Neural cell (in vitro differentiated cells): ENCODE measurements around the gene SCYL3. TPM values are rescaled to one million over a fixed set of nuclear protein-coding genes. Genes with fewer than 3 reads are reported as not detected.

Experiments
- H2AFZ ChIP-seq: fragments of 200-600, 300-800 bp; sonication (generic), shearing (Covaris generic); 2 replicates; pipeline ENCODE4 v1.6.0; 2014; ENCODE audit warnings: low read depth, mild to moderate bottlenecking, antibody characterized with exemption, low read length, moderate library complexity
- H3F3A ChIP-seq: fragments of 200-600 bp; shearing (Covaris generic); 2 replicates; pipeline ENCODE4 v1.6.1; 2016; ENCODE audit warnings: mild to moderate bottlenecking, moderate library complexity, mixed read lengths, antibody characterized with exemption, low read length; ENCODE audit not compliant: insufficient read depth, poor library complexity, severe bottlenecking
- H3K27ac ChIP-seq: fragments of 200-600, 300-800 bp; sonication (generic), shearing (Covaris generic); 2 replicates; pipeline ENCODE4 v1.5.1; 2014; ENCODE audit warnings: mild to moderate bottlenecking, low read length, moderate library complexity
- H3K27me3 ChIP-seq: fragments of 300-800, 200-600 bp; sonication (generic), shearing (Covaris generic); 2 replicates; pipeline ENCODE4 v1.6.0; 2014; ENCODE audit warnings: mild to moderate bottlenecking, low read depth, low read length, moderate library complexity; ENCODE audit not compliant: insufficient read depth
- H3K36me3 ChIP-seq: fragments of 300-800, 200-600 bp; sonication (generic), shearing (Covaris generic); 2 replicates; pipeline ENCODE4 v1.5.1; 2014; ENCODE audit warnings: mild to moderate bottlenecking, antibody characterized with exemption, low read length, moderate library complexity; ENCODE audit not compliant: insufficient read depth
- H3K4me2 ChIP-seq: fragments of 300-800, 200-600 bp; sonication (generic), shearing (Covaris generic); 2 replicates; pipeline ENCODE4 v1.6.0; 2014; ENCODE audit warnings: mild to moderate bottlenecking, low read length
- H3K4me3 ChIP-seq: fragments of 300-800, 200-600 bp; sonication (generic), shearing (Covaris generic); 2 replicates; pipeline ENCODE4 v1.5.1; 2014; ENCODE audit warnings: mild to moderate bottlenecking, low read length, moderate library complexity
- H3K79me2 ChIP-seq: fragments of 200-600 bp; shearing (Covaris generic); replicated peaks from 2 replicates; pipeline ENCODE4 v1.6.0; 2014; ENCODE audit warnings: mild to moderate bottlenecking, low read length, moderate library complexity; ENCODE audit not compliant: insufficient read depth
- H3K9ac ChIP-seq: fragments of 300-800, 200-600 bp; sonication (generic), shearing (Covaris generic); 2 replicates; pipeline ENCODE4 v1.6.1; 2016; ENCODE audit warnings: mild to moderate bottlenecking, low read length, mixed read lengths
- H3K9me2 ChIP-seq: fragments of 200-600 bp; shearing (Covaris generic); 2 replicates; pipeline ENCODE4 v1.6.1; 2016; ENCODE audit warnings: mild to moderate bottlenecking, low read length, mixed read lengths; ENCODE audit not compliant: insufficient read depth
- H3K9me3 ChIP-seq: fragments of 200-600, 300-800 bp; sonication (generic), shearing (Covaris generic); 2 replicates; pipeline ENCODE4 v1.6.1; 2016; ENCODE audit warnings: mild to moderate bottlenecking, mixed run types, low read length, moderate library complexity, mixed read lengths
- H4K20me1 ChIP-seq: fragments of 200-600 bp; shearing (Covaris generic); 2 replicates; pipeline ENCODE4 v1.6.1; 2016; ENCODE audit warnings: mild to moderate bottlenecking, mixed run types; ENCODE audit not compliant: insufficient read depth
- EP300 ChIP-seq: fragments of 450-650 bp; conservative IDR thresholded peaks from 2 replicates; pipeline ENCODE4 v1.6.1; 2014; ENCODE audit warnings: antibody characterized with exemption, mild to moderate bottlenecking, moderate library complexity; ENCODE audit not compliant: poor library complexity, severe bottlenecking
- EZH2 ChIP-seq: fragments of 200-600, 300-800 bp; shearing (Covaris generic), sonication (generic); IDR thresholded peaks from 2 replicates; pipeline ENCODE4 v1.6.1; 2014; ENCODE audit warnings: antibody characterized with exemption, low read length, borderline replicate concordance, mild to moderate bottlenecking; ENCODE audit not compliant: insufficient read depth, poor library complexity, severe bottlenecking
- MXI1 ChIP-seq: fragments of 450-650 bp; conservative IDR thresholded peaks from 2 replicates; pipeline ENCODE4 v1.6.1; 2014; ENCODE audit warnings: antibody characterized with exemption, mild to moderate bottlenecking; ENCODE audit not compliant: poor library complexity, severe bottlenecking
- POLR2AphosphoS5 ChIP-seq: IDR thresholded peaks from 2 replicates; pipeline ENCODE4 v1.6.1; 2012
- RAD21 ChIP-seq: fragments of 450-650 bp; conservative IDR thresholded peaks from 2 replicates; pipeline ENCODE4 v1.6.1; 2014; ENCODE audit warnings: antibody characterized with exemption, mild to moderate bottlenecking, moderate library complexity
- SMC3 ChIP-seq: fragments of 450-650 bp; conservative IDR thresholded peaks from 2 replicates; pipeline ENCODE4 v1.6.1; 2014; ENCODE audit warnings: antibody characterized with exemption, mild to moderate bottlenecking, moderate library complexity; ENCODE audit not compliant: poor library complexity
- TAF1 ChIP-seq: IDR thresholded peaks from 2 replicates; pipeline ENCODE4 v1.6.1; 2012; ENCODE audit warnings: low read depth
- polyA plus RNA-seq: library from polyadenylated mRNA; depleted of rRNA; stranded (reverse); fragments of >200 nt; gene quantifications from 2 replicates; pipeline ENCODE4 v1.2.3, GENCODE V29; 2014
- TF ChIP-seq, protein P1 (sequence below): IDR thresholded peaks from 2 replicates; pipeline ENCODE4 v1.6.1; 2012; ENCODE audit warnings: borderline replicate concordance
- TF ChIP-seq, protein P2 (sequence below): fragments of 450-650 bp; IDR thresholded peaks from 2 replicates; pipeline ENCODE4 v1.5.1; 2014; ENCODE audit warnings: antibody characterized with exemption, mild to moderate bottlenecking, moderate library complexity; ENCODE audit not compliant: poor library complexity, severe bottlenecking

The SCYL3 gene
- polyA plus RNA-seq, 1 donor from 2014 or later = 13.1 TPM

DNA sequence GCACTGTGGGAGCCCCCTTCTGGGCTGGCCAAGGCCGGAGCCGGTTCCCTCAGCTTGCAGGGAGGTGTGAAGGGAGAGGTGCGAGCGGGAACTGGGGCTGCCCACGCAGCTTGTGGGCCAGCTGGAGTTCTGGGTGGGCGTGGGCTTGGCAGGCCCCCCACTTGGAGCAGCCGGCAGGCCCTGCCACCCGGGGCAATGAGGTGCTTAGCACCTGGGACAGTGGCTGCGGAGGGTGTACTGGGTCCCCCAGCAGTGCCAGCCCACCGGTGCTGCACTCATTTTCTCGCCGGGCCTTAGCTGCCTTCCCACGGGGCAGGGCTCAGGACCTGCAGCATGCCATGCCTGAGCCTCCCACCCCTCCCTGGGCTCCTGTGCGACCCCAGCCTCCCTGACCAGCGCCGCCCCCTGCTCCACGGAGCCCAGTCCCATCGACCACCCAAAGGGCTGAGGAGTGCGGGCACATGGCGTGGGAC, 11.6 kb downstream of the SCYL3 start:
- H3K4me3 ChIP-seq = no peak overlapping the region
- H3K79me2 ChIP-seq = no peaks in the 10 kb centered on the region
- H3K9me2 ChIP-seq = no peaks in the 10 kb centered on the region
- H3K9me3 ChIP-seq = no peaks in the 10 kb centered on the region
- no peak overlapping the region for H2AFZ ChIP-seq
- no peak overlapping the region for H3K4me2 ChIP-seq
- peaks cover 4% of the 10 kb centered on the region for H3K36me3 ChIP-seq
- TF ChIP-seq, protein P1, sequence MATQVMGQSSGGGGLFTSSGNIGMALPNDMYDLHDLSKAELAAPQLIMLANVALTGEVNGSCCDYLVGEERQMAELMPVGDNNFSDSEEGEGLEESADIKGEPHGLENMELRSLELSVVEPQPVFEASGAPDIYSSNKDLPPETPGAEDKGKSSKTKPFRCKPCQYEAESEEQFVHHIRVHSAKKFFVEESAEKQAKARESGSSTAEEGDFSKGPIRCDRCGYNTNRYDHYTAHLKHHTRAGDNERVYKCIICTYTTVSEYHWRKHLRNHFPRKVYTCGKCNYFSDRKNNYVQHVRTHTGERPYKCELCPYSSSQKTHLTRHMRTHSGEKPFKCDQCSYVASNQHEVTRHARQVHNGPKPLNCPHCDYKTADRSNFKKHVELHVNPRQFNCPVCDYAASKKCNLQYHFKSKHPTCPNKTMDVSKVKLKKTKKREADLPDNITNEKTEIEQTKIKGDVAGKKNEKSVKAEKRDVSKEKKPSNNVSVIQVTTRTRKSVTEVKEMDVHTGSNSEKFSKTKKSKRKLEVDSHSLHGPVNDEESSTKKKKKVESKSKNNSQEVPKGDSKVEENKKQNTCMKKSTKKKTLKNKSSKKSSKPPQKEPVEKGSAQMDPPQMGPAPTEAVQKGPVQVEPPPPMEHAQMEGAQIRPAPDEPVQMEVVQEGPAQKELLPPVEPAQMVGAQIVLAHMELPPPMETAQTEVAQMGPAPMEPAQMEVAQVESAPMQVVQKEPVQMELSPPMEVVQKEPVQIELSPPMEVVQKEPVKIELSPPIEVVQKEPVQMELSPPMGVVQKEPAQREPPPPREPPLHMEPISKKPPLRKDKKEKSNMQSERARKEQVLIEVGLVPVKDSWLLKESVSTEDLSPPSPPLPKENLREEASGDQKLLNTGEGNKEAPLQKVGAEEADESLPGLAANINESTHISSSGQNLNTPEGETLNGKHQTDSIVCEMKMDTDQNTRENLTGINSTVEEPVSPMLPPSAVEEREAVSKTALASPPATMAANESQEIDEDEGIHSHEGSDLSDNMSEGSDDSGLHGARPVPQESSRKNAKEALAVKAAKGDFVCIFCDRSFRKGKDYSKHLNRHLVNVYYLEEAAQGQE = no peak
- no peak for TF ChIP-seq EZH2
- TF ChIP-seq EP300 = no peak
- no peak for TF ChIP-seq MXI1
- TF ChIP-seq SMC3 = no peak
- TF ChIP-seq POLR2AphosphoS5 = no peak
- no peak for TF ChIP-seq TAF1
- TF ChIP-seq RAD21 = no peak
- TF ChIP-seq, protein P2, sequence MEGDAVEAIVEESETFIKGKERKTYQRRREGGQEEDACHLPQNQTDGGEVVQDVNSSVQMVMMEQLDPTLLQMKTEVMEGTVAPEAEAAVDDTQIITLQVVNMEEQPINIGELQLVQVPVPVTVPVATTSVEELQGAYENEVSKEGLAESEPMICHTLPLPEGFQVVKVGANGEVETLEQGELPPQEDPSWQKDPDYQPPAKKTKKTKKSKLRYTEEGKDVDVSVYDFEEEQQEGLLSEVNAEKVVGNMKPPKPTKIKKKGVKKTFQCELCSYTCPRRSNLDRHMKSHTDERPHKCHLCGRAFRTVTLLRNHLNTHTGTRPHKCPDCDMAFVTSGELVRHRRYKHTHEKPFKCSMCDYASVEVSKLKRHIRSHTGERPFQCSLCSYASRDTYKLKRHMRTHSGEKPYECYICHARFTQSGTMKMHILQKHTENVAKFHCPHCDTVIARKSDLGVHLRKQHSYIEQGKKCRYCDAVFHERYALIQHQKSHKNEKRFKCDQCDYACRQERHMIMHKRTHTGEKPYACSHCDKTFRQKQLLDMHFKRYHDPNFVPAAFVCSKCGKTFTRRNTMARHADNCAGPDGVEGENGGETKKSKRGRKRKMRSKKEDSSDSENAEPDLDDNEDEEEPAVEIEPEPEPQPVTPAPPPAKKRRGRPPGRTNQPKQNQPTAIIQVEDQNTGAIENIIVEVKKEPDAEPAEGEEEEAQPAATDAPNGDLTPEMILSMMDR = no peak
- H3F3A ChIP-seq = no peaks in the 10 kb centered on the region
- H3K27me3 ChIP-seq = no peaks in the 10 kb centered on the region
- H3K9ac ChIP-seq = no peak overlapping the region
- H3K27ac ChIP-seq = no peak overlapping the region
- no peaks in the 10 kb centered on the region for H4K20me1 ChIP-seq

DNA sequence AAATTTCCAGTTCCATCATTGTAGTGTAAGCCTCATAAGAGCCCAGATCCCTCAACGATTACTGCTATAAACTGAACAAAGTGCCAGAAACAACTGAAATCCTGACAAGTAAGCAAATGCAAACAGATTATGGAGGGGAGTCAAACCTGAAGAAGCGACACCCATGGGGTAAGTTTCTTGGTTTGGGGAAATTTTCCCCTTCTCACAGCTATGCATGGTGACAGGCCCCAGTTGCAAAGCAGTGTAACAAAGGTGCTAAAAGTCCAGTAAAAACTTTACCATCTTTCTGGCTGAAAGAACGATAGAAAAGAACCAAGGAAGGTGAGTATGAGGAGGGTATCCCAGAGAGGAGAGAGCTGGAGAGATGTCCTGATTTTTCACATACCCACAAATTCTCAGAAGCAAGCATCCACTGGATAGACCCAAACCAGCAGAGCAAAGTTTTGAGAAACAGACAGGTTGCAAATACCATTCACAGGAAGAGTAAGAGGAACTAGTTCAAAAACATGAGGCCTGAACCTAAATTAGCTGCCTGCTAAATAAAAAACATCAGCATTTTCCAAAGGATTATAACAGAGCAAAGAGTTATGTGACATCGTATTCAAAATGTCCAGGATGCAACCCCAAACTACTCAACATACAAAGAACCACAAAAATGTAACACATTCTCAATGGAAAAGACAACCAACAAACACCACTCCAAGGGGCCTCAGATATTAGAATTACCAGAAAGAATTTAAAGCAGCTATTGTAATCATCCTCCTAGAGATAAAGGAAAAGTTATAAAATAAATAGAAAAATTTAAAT, 14.5 kb downstream of the SCYL3 start:
- Histone ChIP-seq H3K27ac (no peak overlapping the region), H3K36me3 (peaks cover 1% of the 10 kb centered on the region), H3K27me3 (no peaks in the 10 kb centered on the region), H3K9me2 (no peaks in the 10 kb centered on the region), H4K20me1 (no peaks in the 10 kb centered on the region), H3K9ac (no peak overlapping the region), H3F3A (no peaks in the 10 kb centered on the region), H3K4me3 (no peak overlapping the region), H3K79me2 (no peaks in the 10 kb centered on the region), H3K9me3 (no peaks in the 10 kb centered on the region), H3K4me2 (no peak overlapping the region), H2AFZ (no peak overlapping the region)
- TF ChIP-seq EZH2 (no peak), SMC3 (no peak), RAD21 (no peak), TAF1 (no peak), POLR2AphosphoS5 (no peak), MXI1 (no peak), EP300 (no peak)
- TF ChIP-seq, protein P2 = no peak
- TF ChIP-seq, protein P1 = no peak
